HL-60 (cell line): ENCODE results near the gene SYP.

Experiments
- DNase-seq, 2 experiments: peaks; one replicate each; pipeline ENCODE4 v3.0.0-alpha.2; 2010 to 2020; ENCODE audit warnings: low read depth in 1 of 2, low spot score in 1 of 2
- H3K27ac ChIP-seq: fragments of 250-450 bp; sonication (Bioruptor Pico); replicated peaks from 2 replicates; pipeline ENCODE4 v1.5.1; 2020; ENCODE audit warnings: mild to moderate bottlenecking, moderate library complexity
- H3K27me3 ChIP-seq: fragments of 250-450 bp; sonication (Bioruptor Pico); 2 replicates; pipeline ENCODE4 v1.5.1; 2021; ENCODE audit warnings: mild to moderate bottlenecking, moderate library complexity; ENCODE audit not compliant: insufficient read depth, poor library complexity, severe bottlenecking
- H3K4me3 ChIP-seq: replicated peaks from 2 replicates; pipeline ENCODE4 v1.5.1; 2011; ENCODE audit warnings: mild to moderate bottlenecking, control low read depth, low read length; ENCODE audit not compliant: insufficient read depth
- CTCF ChIP-seq: IDR thresholded peaks from one replicate; pipeline ENCODE4 v1.5.1; 2011; ENCODE audit warnings: low read length, control low read depth, inconsistent platforms; ENCODE audit not compliant: insufficient read depth
- GABPA ChIP-seq: IDR thresholded peaks from 2 replicates; pipeline ENCODE4 v1.6.1; 2012; ENCODE audit warnings: low read depth
- POLR2AphosphoS5 ChIP-seq: IDR thresholded peaks from 2 replicates; pipeline ENCODE4 v1.6.1; 2012; ENCODE audit warnings: low read depth
- SPI1 ChIP-seq: IDR thresholded peaks from 2 replicates; pipeline ENCODE4 v1.6.1; 2012; ENCODE audit warnings: low read depth, mild to moderate bottlenecking, borderline replicate concordance
- TF ChIP-seq, protein P1 (sequence below): IDR thresholded peaks from 2 replicates; pipeline ENCODE4 v1.6.1; 2012; ENCODE audit warnings: low read depth; ENCODE audit not compliant: insufficient replicate concordance

Gene SYP

GRCh38 chrX:49165901-49166881 is 33.8 kb downstream of the SYP start:
- Histone ChIP-seq H3K27ac (peak overlapping the region; percentile 96), H3K27me3 (no peaks in the 10 kb centered on the region), H3K4me3 (peak overlapping the region; percentile 47)
- DNase-seq: peak; percentile 89 to 91
- TF ChIP-seq POLR2AphosphoS5 (peak; percentile 64; the same call in 1 of the 2 replicates), CTCF (no peak)
- TF ChIP-seq, protein P1, sequence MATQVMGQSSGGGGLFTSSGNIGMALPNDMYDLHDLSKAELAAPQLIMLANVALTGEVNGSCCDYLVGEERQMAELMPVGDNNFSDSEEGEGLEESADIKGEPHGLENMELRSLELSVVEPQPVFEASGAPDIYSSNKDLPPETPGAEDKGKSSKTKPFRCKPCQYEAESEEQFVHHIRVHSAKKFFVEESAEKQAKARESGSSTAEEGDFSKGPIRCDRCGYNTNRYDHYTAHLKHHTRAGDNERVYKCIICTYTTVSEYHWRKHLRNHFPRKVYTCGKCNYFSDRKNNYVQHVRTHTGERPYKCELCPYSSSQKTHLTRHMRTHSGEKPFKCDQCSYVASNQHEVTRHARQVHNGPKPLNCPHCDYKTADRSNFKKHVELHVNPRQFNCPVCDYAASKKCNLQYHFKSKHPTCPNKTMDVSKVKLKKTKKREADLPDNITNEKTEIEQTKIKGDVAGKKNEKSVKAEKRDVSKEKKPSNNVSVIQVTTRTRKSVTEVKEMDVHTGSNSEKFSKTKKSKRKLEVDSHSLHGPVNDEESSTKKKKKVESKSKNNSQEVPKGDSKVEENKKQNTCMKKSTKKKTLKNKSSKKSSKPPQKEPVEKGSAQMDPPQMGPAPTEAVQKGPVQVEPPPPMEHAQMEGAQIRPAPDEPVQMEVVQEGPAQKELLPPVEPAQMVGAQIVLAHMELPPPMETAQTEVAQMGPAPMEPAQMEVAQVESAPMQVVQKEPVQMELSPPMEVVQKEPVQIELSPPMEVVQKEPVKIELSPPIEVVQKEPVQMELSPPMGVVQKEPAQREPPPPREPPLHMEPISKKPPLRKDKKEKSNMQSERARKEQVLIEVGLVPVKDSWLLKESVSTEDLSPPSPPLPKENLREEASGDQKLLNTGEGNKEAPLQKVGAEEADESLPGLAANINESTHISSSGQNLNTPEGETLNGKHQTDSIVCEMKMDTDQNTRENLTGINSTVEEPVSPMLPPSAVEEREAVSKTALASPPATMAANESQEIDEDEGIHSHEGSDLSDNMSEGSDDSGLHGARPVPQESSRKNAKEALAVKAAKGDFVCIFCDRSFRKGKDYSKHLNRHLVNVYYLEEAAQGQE: peak; percentile 78

DNA sequence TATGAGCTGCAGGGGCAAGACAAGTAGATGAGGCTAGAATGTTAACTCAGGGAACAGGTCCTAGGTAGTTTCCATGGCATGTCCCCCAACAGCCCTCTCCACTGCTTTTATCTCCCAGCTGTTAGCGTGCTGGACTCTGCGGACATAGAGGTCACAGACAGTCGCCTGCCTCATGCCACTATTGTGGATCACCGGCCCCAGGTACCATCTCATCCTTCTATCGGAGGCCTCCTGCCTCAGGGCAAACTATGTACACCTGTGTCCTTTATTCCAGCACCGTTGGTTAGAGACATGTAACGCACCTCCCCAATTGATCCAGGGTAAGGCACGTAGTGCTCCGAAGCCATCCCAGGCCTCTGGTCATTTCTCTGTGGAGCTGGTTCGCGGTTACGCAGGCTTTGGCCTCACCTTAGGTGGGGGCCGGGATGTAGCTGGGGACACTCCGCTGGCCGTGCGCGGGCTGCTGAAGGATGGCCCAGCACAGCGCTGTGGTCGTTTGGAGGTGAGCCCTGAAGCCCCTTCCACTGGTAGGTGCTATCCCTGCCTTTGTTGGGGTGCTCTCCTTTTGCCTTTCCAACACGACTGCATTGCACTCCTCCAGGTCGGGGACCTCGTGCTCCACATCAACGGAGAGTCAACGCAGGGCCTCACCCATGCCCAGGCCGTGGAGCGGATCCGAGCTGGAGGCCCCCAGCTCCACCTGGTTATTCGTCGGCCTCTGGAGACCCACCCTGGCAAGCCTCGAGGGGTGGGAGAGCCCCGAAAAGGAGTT is 35.2 kb downstream of the SYP start:
- no peak for TF ChIP-seq GABPA
- no peak for TF ChIP-seq POLR2AphosphoS5
- DNase-seq: no peak
- Histone ChIP-seq H3K27me3 (no peaks in the 10 kb centered on the region), H3K4me3 (peak overlapping the region; percentile 47; the same call in 1 of the 2 replicates), H3K27ac (no peak overlapping the region; the same call in 1 of the 2 replicates)

- Histone ChIP-seq H3K4me3 (peak overlapping the region; percentile 27), H3K27ac (peak overlapping the region; percentile 92), H3K27me3 (no peaks in the 10 kb centered on the region)
- TF ChIP-seq POLR2AphosphoS5 (0 out of 2 replicates have a peak, but pooled peaks have one; percentile 25), CTCF (peak; percentile 10), GABPA (no peak)
- TF ChIP-seq, protein P1: no peak
- peak; percentile 74 to 77 for DNase-seq
These were observed 36.2 kb downstream of the SYP start for GRCh38 chrX:49163555-49164419.

GRCh38 chrX:49162620-49163019 is 37.4 kb downstream of the SYP start, which contains the start of gene MAGIX:
Gene MAGIX, plus strand, starts transcription at chrX:49162758. Its CDS starts 132 bp downstream, at chrX:49162890.
- Histone ChIP-seq H3K4me3 (no peak within 1 kb of the TSS; the same call in 1 of the 2 replicates), H3K27me3 (no peaks in the 10 kb centered on the region), H3K27ac (peak within 1 kb of the TSS; percentile 92)
- TF ChIP-seq CTCF: no peak
- no peak for TF ChIP-seq SPI1
- TF ChIP-seq, protein P1: no peak
- no peak for TF ChIP-seq POLR2AphosphoS5
- no peak for TF ChIP-seq GABPA
- no peak for DNase-seq
